Brain pericyte (primary cell): Measurements from ENCODE around the gene SAXO1.
"Not testable (repeated sequence)": the region's sequence is repeated elsewhere in the genome, so short reads cannot be mapped to it uniquely, and the experiment has no call there.

ENCODE experiments used
- DNase-seq: peaks from one replicate; pipeline ENCODE4 v3.0.0-alpha.2; 2012; ENCODE audit warnings: low read depth, low spot score

SAXO1 gene

GRCh38 chr9:18971404-18971803, 61.6 kb downstream of the SAXO1 start:
- DNase-seq: no peak

- no peak for DNase-seq
These were observed 62.6 kb downstream of the SAXO1 start for GRCh38 chr9:18970393-18970792.

- DNase-seq: no peak
These were observed 63.9 kb downstream of the SAXO1 start for GRCh38 chr9:18969128-18969527.

GRCh38 chr9:18955626-18956025, 77.4 kb downstream of the SAXO1 start:
- DNase-seq: no peak

GRCh38 chr9:18951936-18952335, 81.1 kb downstream of the SAXO1 start:
- DNase-seq: no peak

GRCh38 chr9:18947892-18948339, 85.1 kb downstream of the SAXO1 start:
- no peak for DNase-seq

GRCh38 chr9:18942801-18943200, 90.2 kb downstream of the SAXO1 start:
- DNase-seq: no peak

- no peak for DNase-seq
These were observed 91.8 kb downstream of the SAXO1 start for GRCh38 chr9:18941060-18941740.

GRCh38 chr9:18939943-18940342, 93.1 kb downstream of the SAXO1 start:
- no peak for DNase-seq

- DNase-seq: no peak
These were observed 96.7 kb downstream of the SAXO1 start for GRCh38 chr9:18936094-18936871.

GRCh38 chr9:18935541-18935940, 97.5 kb downstream of the SAXO1 start:
- DNase-seq: no peak

GRCh38 chr9:18930611-18931010, 102.4 kb downstream of the SAXO1 start:
- not testable (repeated sequence) for DNase-seq

- DNase-seq: no peak
These were observed 104.3 kb downstream of the SAXO1 start for GRCh38 chr9:18928711-18929110.

- DNase-seq: no peak
These were observed 106.5 kb downstream of the SAXO1 start for GRCh38 chr9:18926513-18926912.

- DNase-seq: no peak
These were observed 107.1 kb downstream of the SAXO1 start for GRCh38 chr9:18925880-18926279.

GRCh38 chr9:18923671-18924430, 109.2 kb downstream of the SAXO1 start:
- no peak for DNase-seq

- no peak for DNase-seq
These were observed 109.8 kb downstream of the SAXO1 start for GRCh38 chr9:18923167-18923566.

- no peak for DNase-seq
These were observed 110.7 kb downstream of the SAXO1 start for GRCh38 chr9:18922161-18922885.

GRCh38 chr9:18921366-18922075, 111.5 kb downstream of the SAXO1 start:
- DNase-seq: no peak

GRCh38 chr9:18920141-18921084, 112.6 kb downstream of the SAXO1 start:
- DNase-seq: no peak
